Aorta (tissue), 5 donors: ENCODE data around the gene ALDH9A1. TPM values are rescaled to one million over a fixed set of nuclear protein-coding genes. Genes with fewer than 3 reads are reported as not detected.

ENCODE experiments used
- ATAC-seq: fragments of 200-7000 bp; cut with Tn5 transposase; one replicate; pipeline ENCODE4 v1.9.1; 2022; ENCODE audit warnings: moderate library complexity; ENCODE audit not compliant: low FRiP score
- DNase-seq, 2 donors: peaks; one replicate each; pipeline ENCODE4 v3.0.0-alpha.2; 2020
- H3K27ac ChIP-seq, 2 donors: one replicate each; pipeline ENCODE4 v1.5.1; 2013; ENCODE audit warnings: low read length in 2 of 2, mild to moderate bottlenecking in 2 of 2, moderate library complexity in 2 of 2, control low read depth in 1 of 2, inconsistent platforms in 1 of 2, low read depth in 1 of 2
- H3K27me3 ChIP-seq, 2 donors: one replicate each; pipeline ENCODE4 v1.6.1; 2013; ENCODE audit warnings: control low read depth in 1 of 2, low read length in 1 of 2, mild to moderate bottlenecking in 1 of 2, moderate library complexity in 1 of 2; ENCODE audit not compliant: insufficient read depth in 2 of 2, control insufficient read depth in 1 of 2
- H3K36me3 ChIP-seq, 2 donors: one replicate each; pipeline ENCODE4 v1.6.1; 2013; ENCODE audit warnings: control low read depth in 1 of 2, low read length in 1 of 2, mild to moderate bottlenecking in 1 of 2; ENCODE audit not compliant: insufficient read depth in 2 of 2, control insufficient read depth in 1 of 2
- H3K4me1 ChIP-seq, 2 donors: one replicate each; pipeline ENCODE4 v1.6.1; 2013; ENCODE audit warnings: low read length in 2 of 2, control low read depth in 1 of 2, mild to moderate bottlenecking in 1 of 2, moderate library complexity in 1 of 2; ENCODE audit not compliant: insufficient read depth in 2 of 2, control insufficient read depth in 1 of 2
- H3K4me3 ChIP-seq, 2 donors: one replicate each; pipeline ENCODE4 v1.5.1; 2013; ENCODE audit warnings: low read length in 2 of 2, control low read depth in 1 of 2, mild to moderate bottlenecking in 1 of 2
- H3K9me3 ChIP-seq: one replicate; pipeline ENCODE4 v1.6.1; 2013; ENCODE audit warnings: mild to moderate bottlenecking, low read length; ENCODE audit not compliant: control insufficient read depth
- WGBS, 2 donors: extraction: QIAGEN DNeasy Blood & Tissue Kit; methylation state at CpG; one replicate each; pipeline ENCODE4 v1.1.7; 2013; 5-methylcytosine and 5-hydroxymethylcytosine counted together
- intact Hi-C, 2 donors: fragments of 100-400 bp; cut with DNase I; formaldehyde crosslinking; loops; one replicate each; pipeline versions ENCODE4 v1.14.2 to v1.15.0; 2022
- polyA plus RNA-seq, 2 donors: library from polyadenylated mRNA; stranded (reverse); fragments of 200-250 nt; gene quantifications; one replicate each; pipeline ENCODE4 v1.2.3, GENCODE V29; 2013
- total RNA-seq, 2 donors: library from RNA; stranded (reverse); fragmentation: NEBNext Ultra II Directional; extraction: Animal tissue kit (Norgen Biotek cat#: 25700); gene quantifications; one replicate each; pipeline ENCODE4 v1.2.1, GENCODE V29; 2021
- donor health status: healthy with polysubstance abuse.
- donor health status: Bipolar disorder and iron deficiency.
- donor health status: DM: no; HTN: no; CAD: no.
- donor health status: DM: no; HTN: no; CAD: no.
- donor health status: DM: yes; HTN: yes; CAD: no.

ALDH9A1 gene
- total and polyA plus RNA-seq, 4 donors: 27.4 to 54.3 (median 32.5) TPM

DNA sequence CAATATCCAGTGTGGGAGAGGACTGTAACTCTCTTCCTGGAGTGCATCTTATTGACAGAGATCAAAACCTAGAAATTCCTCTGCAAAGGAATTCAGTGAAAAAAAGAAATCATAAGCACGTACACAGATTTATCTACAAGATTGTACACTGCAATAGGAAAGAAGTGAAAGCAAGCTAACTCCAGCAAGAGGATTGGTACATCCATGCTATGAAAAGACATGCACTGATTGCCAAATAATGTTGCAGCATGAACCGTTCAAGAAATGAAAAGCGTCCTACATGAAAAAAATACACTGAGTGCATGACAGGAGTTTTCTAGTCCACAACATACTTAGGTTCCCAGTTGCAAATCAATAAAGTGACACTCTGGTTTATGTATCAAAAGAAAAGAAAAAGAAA lies 69.2 kb downstream of the ALDH9A1 start:
- H3K4me3 ChIP-seq: no peak overlapping the region
- peaks cover 0 to 3% of the 10 kb centered on the region in 2 donors for H3K36me3 ChIP-seq
- H3K27me3 ChIP-seq: no peaks in the 10 kb centered on the region
- no peak for ATAC-seq
- H3K4me1 ChIP-seq: no peaks in the 10 kb centered on the region
- intact Hi-C loops: no loop called here
- no peaks in the 10 kb centered on the region for H3K9me3 ChIP-seq
- DNase-seq: no peak
- 58 to 62% methylated on average over 3 of the region's 3 CpGs for WGBS, 2 donors
- no peak overlapping the region for H3K27ac ChIP-seq

- Histone ChIP-seq H3K27me3 (no peaks in the 10 kb centered on the region), H3K4me1 (no peaks in the 10 kb centered on the region), H3K9me3 (no peaks in the 10 kb centered on the region), H3K4me3 (no peak overlapping the region), H3K27ac (no peak overlapping the region), H3K36me3 (peaks cover 0 to 3% of the 10 kb centered on the region in 2 donors)
- ATAC-seq (no peak), DNase-seq (no peak)
- intact Hi-C loops: no loop called here
- WGBS, 2 donors: 80 to 87% methylated on average over 6 of the region's 6 CpGs
Measured at GRCh38 chr1:165628147-165628822, 70.1 kb downstream of the ALDH9A1 start.

DNA sequence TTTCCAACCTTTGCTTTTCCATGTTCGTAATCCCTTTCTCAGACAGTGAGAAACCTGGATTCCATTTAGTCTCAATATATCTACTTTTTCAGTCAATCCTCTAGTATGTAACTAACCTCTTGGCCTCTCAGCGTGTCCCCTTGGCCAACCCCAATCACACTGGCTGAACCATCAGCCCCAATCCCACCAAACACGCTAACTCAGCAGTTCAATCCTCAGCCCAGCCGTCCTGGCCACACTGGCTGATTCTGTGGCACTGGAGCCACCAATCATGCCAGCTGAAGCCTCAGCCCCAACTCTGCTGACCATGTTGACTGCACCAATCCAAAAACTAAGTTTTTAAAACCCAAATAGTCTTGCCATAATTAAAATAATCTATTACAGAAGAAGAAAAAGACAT lies 73.9 kb downstream of the ALDH9A1 start:
- Histone ChIP-seq H3K27ac (no peak overlapping the region), H3K4me1 (no peaks in the 10 kb centered on the region), H3K36me3 (peaks cover 0 to 3% of the 10 kb centered on the region in 2 donors), H3K4me3 (no peak overlapping the region), H3K9me3 (no peaks in the 10 kb centered on the region), H3K27me3 (no peaks in the 10 kb centered on the region)
- 76 to 84% methylated on average over 4 of the region's 4 CpGs for WGBS, 2 donors
- ATAC-seq (no peak), DNase-seq (no peak)
- intact Hi-C loops: no loop called here

GRCh38 chr1:165623624-165624023 lies 74.7 kb downstream of the ALDH9A1 start:
- no peaks in the 10 kb centered on the region for H3K27me3 ChIP-seq
- H3K4me3 ChIP-seq: no peak overlapping the region
- DNase-seq (no peak), ATAC-seq (no peak)
- no peak overlapping the region for H3K27ac ChIP-seq
- H3K36me3 ChIP-seq: peaks cover 0 to 3% of the 10 kb centered on the region in 2 donors
- no peaks in the 10 kb centered on the region for H3K9me3 ChIP-seq
- no peaks in the 10 kb centered on the region for H3K4me1 ChIP-seq
- intact Hi-C loops: no loop called here

DNA sequence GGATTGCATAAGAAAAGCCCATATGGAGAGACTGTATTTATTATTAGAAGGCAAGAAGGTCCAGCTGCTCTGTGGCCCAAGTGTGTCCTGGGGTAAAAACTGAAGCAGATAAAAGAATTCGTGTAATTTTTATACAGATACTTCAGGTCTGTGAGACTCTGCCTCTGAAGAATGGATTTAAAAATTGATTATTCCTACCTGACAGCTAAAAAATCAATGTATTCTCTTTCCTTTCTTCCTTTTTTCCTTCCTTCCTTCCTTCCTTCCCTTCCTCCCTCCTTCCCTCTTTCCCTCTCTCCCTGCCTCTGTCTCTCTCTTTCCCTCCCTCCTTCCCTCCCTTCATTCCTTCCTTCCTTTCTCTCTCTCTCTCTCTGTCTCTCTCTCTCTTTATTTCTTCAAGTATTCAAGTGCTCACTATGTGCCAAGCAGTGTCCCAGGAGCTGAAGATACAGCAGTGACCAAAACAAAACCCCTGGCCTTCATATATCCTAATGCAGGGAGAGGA lies 78.7 kb downstream of the ALDH9A1 start:
- ATAC-seq (no peak), DNase-seq (no peak)
- Histone ChIP-seq H3K4me1 (no peaks in the 10 kb centered on the region), H3K27ac (no peak overlapping the region), H3K36me3 (no peaks in the 10 kb centered on the region), H3K27me3 (no peaks in the 10 kb centered on the region), H3K4me3 (no peak overlapping the region), H3K9me3 (no peaks in the 10 kb centered on the region)
- intact Hi-C loops: no loop called here
- WGBS, 2 donors: 53 to 66% methylated on average over 1 of the region's 1 CpG

- Histone ChIP-seq H3K4me3 (no peak overlapping the region), H3K27me3 (no peaks in the 10 kb centered on the region), H3K27ac (no peak overlapping the region), H3K4me1 (no peaks in the 10 kb centered on the region), H3K36me3 (no peaks in the 10 kb centered on the region), H3K9me3 (peaks cover 1% of the 10 kb centered on the region)
- ATAC-seq: no peak
- intact Hi-C loops: no loop called here
- WGBS, 2 donors: 89% methylated on average over 8 of the region's 8 CpGs
- no peak for DNase-seq
Measured at GRCh38 chr1:165616987-165617546, 81.3 kb downstream of the ALDH9A1 start.

GRCh38 chr1:165616054-165616612 lies 82.2 kb downstream of the ALDH9A1 start:
- no peaks in the 10 kb centered on the region for H3K36me3 ChIP-seq
- H3K27me3 ChIP-seq: no peaks in the 10 kb centered on the region
- DNase-seq: no peak
- H3K27ac ChIP-seq: no peak overlapping the region
- peaks cover 1% of the 10 kb centered on the region for H3K9me3 ChIP-seq
- 52 to 66% methylated on average over 1 of the region's 1 CpG for WGBS, 2 donors
- no peaks in the 10 kb centered on the region for H3K4me1 ChIP-seq
- no peak overlapping the region for H3K4me3 ChIP-seq
- ATAC-seq: no peak
- intact Hi-C loops: no loop called here
